Neural cell (in vitro differentiated cells): ENCODE results near the gene C2orf42. TPM values are rescaled to one million over a fixed set of nuclear protein-coding genes. Genes with fewer than 3 reads are reported as not detected.
A peak's percentile ranks its signal among the peaks of the same experiment; 100 is the strongest.
"Not testable (repeated sequence)": the region's sequence is repeated elsewhere in the genome, so short reads cannot be mapped to it uniquely, and the experiment has no call there.

Source experiments
- H2AFZ ChIP-seq: fragments of 200-600, 300-800 bp; sonication (generic), shearing (Covaris generic); 2 replicates; pipeline ENCODE4 v1.6.0; 2014; ENCODE audit warnings: low read depth, mild to moderate bottlenecking, antibody characterized with exemption, low read length, moderate library complexity
- H3F3A ChIP-seq: fragments of 200-600 bp; shearing (Covaris generic); 2 replicates; pipeline ENCODE4 v1.6.1; 2016; ENCODE audit warnings: mild to moderate bottlenecking, moderate library complexity, mixed read lengths, antibody characterized with exemption, low read length; ENCODE audit not compliant: insufficient read depth, poor library complexity, severe bottlenecking
- H3K27ac ChIP-seq: fragments of 200-600, 300-800 bp; sonication (generic), shearing (Covaris generic); 2 replicates; pipeline ENCODE4 v1.5.1; 2014; ENCODE audit warnings: mild to moderate bottlenecking, low read length, moderate library complexity
- H3K27me3 ChIP-seq: fragments of 300-800, 200-600 bp; sonication (generic), shearing (Covaris generic); 2 replicates; pipeline ENCODE4 v1.6.0; 2014; ENCODE audit warnings: mild to moderate bottlenecking, low read depth, low read length, moderate library complexity; ENCODE audit not compliant: insufficient read depth
- H3K36me3 ChIP-seq: fragments of 300-800, 200-600 bp; sonication (generic), shearing (Covaris generic); 2 replicates; pipeline ENCODE4 v1.5.1; 2014; ENCODE audit warnings: mild to moderate bottlenecking, antibody characterized with exemption, low read length, moderate library complexity; ENCODE audit not compliant: insufficient read depth
- H3K4me2 ChIP-seq: fragments of 300-800, 200-600 bp; sonication (generic), shearing (Covaris generic); 2 replicates; pipeline ENCODE4 v1.6.0; 2014; ENCODE audit warnings: mild to moderate bottlenecking, low read length
- H3K4me3 ChIP-seq: fragments of 300-800, 200-600 bp; sonication (generic), shearing (Covaris generic); 2 replicates; pipeline ENCODE4 v1.5.1; 2014; ENCODE audit warnings: mild to moderate bottlenecking, low read length, moderate library complexity
- H3K79me2 ChIP-seq: fragments of 200-600 bp; shearing (Covaris generic); replicated peaks from 2 replicates; pipeline ENCODE4 v1.6.0; 2014; ENCODE audit warnings: mild to moderate bottlenecking, low read length, moderate library complexity; ENCODE audit not compliant: insufficient read depth
- H3K9ac ChIP-seq: fragments of 300-800, 200-600 bp; sonication (generic), shearing (Covaris generic); 2 replicates; pipeline ENCODE4 v1.6.1; 2016; ENCODE audit warnings: mild to moderate bottlenecking, low read length, mixed read lengths
- H3K9me2 ChIP-seq: fragments of 200-600 bp; shearing (Covaris generic); 2 replicates; pipeline ENCODE4 v1.6.1; 2016; ENCODE audit warnings: mild to moderate bottlenecking, low read length, mixed read lengths; ENCODE audit not compliant: insufficient read depth
- H3K9me3 ChIP-seq: fragments of 200-600, 300-800 bp; sonication (generic), shearing (Covaris generic); 2 replicates; pipeline ENCODE4 v1.6.1; 2016; ENCODE audit warnings: mild to moderate bottlenecking, mixed run types, low read length, moderate library complexity, mixed read lengths
- H4K20me1 ChIP-seq: fragments of 200-600 bp; shearing (Covaris generic); 2 replicates; pipeline ENCODE4 v1.6.1; 2016; ENCODE audit warnings: mild to moderate bottlenecking, mixed run types; ENCODE audit not compliant: insufficient read depth
- EP300 ChIP-seq: fragments of 450-650 bp; conservative IDR thresholded peaks from 2 replicates; pipeline ENCODE4 v1.6.1; 2014; ENCODE audit warnings: antibody characterized with exemption, mild to moderate bottlenecking, moderate library complexity; ENCODE audit not compliant: poor library complexity, severe bottlenecking
- EZH2 ChIP-seq: fragments of 200-600, 300-800 bp; shearing (Covaris generic), sonication (generic); IDR thresholded peaks from 2 replicates; pipeline ENCODE4 v1.6.1; 2014; ENCODE audit warnings: antibody characterized with exemption, low read length, borderline replicate concordance, mild to moderate bottlenecking; ENCODE audit not compliant: insufficient read depth, poor library complexity, severe bottlenecking
- MXI1 ChIP-seq: fragments of 450-650 bp; conservative IDR thresholded peaks from 2 replicates; pipeline ENCODE4 v1.6.1; 2014; ENCODE audit warnings: antibody characterized with exemption, mild to moderate bottlenecking; ENCODE audit not compliant: poor library complexity, severe bottlenecking
- RAD21 ChIP-seq: fragments of 450-650 bp; conservative IDR thresholded peaks from 2 replicates; pipeline ENCODE4 v1.6.1; 2014; ENCODE audit warnings: antibody characterized with exemption, mild to moderate bottlenecking, moderate library complexity
- SMC3 ChIP-seq: fragments of 450-650 bp; conservative IDR thresholded peaks from 2 replicates; pipeline ENCODE4 v1.6.1; 2014; ENCODE audit warnings: antibody characterized with exemption, mild to moderate bottlenecking, moderate library complexity; ENCODE audit not compliant: poor library complexity
- TAF1 ChIP-seq: IDR thresholded peaks from 2 replicates; pipeline ENCODE4 v1.6.1; 2012; ENCODE audit warnings: low read depth
- polyA plus RNA-seq: library from polyadenylated mRNA; depleted of rRNA; stranded (reverse); fragments of >200 nt; gene quantifications from 2 replicates; pipeline ENCODE4 v1.2.3, GENCODE V29; 2014
- TF ChIP-seq, protein P1 (sequence below): IDR thresholded peaks from 2 replicates; pipeline ENCODE4 v1.6.1; 2012; ENCODE audit warnings: borderline replicate concordance

The C2orf42 gene
- polyA plus RNA-seq, 1 donor from 2014 or later: 14.4 TPM

- no peaks in the 10 kb centered on the region for H4K20me1 ChIP-seq
- H3K36me3 ChIP-seq: no peaks in the 10 kb centered on the region
- H3K27me3 ChIP-seq: no peaks in the 10 kb centered on the region
- H3K79me2 ChIP-seq: no peaks in the 10 kb centered on the region
- H3K27ac ChIP-seq: peak overlapping the region; percentile 97
- H3K9ac ChIP-seq: peak overlapping the region; percentile 95
- no peaks in the 10 kb centered on the region for H3F3A ChIP-seq
- no peak overlapping the region for H3K4me2 ChIP-seq
- H3K4me3 ChIP-seq: peak overlapping the region; percentile 83
- no peaks in the 10 kb centered on the region for H3K9me2 ChIP-seq
- peak overlapping the region; percentile 90 for H2AFZ ChIP-seq
- TF ChIP-seq RAD21 (no peak), TAF1 (no peak), EZH2 (no peak), MXI1 (no peak), EP300 (no peak), SMC3 (no peak)
- TF ChIP-seq, protein P1, sequence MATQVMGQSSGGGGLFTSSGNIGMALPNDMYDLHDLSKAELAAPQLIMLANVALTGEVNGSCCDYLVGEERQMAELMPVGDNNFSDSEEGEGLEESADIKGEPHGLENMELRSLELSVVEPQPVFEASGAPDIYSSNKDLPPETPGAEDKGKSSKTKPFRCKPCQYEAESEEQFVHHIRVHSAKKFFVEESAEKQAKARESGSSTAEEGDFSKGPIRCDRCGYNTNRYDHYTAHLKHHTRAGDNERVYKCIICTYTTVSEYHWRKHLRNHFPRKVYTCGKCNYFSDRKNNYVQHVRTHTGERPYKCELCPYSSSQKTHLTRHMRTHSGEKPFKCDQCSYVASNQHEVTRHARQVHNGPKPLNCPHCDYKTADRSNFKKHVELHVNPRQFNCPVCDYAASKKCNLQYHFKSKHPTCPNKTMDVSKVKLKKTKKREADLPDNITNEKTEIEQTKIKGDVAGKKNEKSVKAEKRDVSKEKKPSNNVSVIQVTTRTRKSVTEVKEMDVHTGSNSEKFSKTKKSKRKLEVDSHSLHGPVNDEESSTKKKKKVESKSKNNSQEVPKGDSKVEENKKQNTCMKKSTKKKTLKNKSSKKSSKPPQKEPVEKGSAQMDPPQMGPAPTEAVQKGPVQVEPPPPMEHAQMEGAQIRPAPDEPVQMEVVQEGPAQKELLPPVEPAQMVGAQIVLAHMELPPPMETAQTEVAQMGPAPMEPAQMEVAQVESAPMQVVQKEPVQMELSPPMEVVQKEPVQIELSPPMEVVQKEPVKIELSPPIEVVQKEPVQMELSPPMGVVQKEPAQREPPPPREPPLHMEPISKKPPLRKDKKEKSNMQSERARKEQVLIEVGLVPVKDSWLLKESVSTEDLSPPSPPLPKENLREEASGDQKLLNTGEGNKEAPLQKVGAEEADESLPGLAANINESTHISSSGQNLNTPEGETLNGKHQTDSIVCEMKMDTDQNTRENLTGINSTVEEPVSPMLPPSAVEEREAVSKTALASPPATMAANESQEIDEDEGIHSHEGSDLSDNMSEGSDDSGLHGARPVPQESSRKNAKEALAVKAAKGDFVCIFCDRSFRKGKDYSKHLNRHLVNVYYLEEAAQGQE: no peak
- H3K9me3 ChIP-seq: no peaks in the 10 kb centered on the region
These were observed 471 bp upstream of the C2orf42 start for GRCh38 chr2:70191244-70191735.

DNA sequence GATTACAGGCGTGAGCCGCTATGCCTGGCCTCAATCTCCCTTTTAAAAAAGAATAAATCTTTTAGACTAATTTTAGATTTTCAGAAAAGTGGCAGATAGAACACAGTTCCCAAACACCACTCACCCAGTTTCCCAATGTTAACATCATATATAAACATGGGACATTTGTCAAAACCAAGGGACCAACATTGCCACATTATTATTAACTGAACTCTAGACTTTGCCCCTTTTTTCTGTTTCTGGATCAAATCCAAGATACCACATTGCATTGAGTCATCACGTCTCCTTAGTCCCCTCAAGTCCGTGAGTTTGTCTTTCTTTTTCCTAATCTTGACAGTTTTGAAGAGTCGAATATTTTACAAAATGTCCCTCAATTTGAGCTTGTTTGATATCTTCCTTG lies 2.4 kb downstream of the C2orf42 start:
- H3K4me2 ChIP-seq: no peak overlapping the region
- no peak overlapping the region for H2AFZ ChIP-seq
- no peaks in the 10 kb centered on the region for H3K36me3 ChIP-seq
- H3K9ac ChIP-seq: no peak overlapping the region
- H3K27me3 ChIP-seq: no peaks in the 10 kb centered on the region
- H3K79me2 ChIP-seq: no peaks in the 10 kb centered on the region
- no peaks in the 10 kb centered on the region for H3F3A ChIP-seq
- H3K4me3 ChIP-seq: no peak overlapping the region
- H4K20me1 ChIP-seq: no peaks in the 10 kb centered on the region
- TF ChIP-seq EP300: no peak
- no peak for TF ChIP-seq TAF1
- H3K9me3 ChIP-seq: no peaks in the 10 kb centered on the region
- no peak overlapping the region for H3K27ac ChIP-seq
- no peaks in the 10 kb centered on the region for H3K9me2 ChIP-seq

GRCh38 chr2:70187170-70187569 lies 3.6 kb downstream of the C2orf42 start:
- H3K27ac ChIP-seq, H3K4me3 ChIP-seq, H3K36me3 ChIP-seq, H3K9ac ChIP-seq, H3K9me2 ChIP-seq, H3K4me2 ChIP-seq, H3K9me3 ChIP-seq, H2AFZ ChIP-seq, H4K20me1 ChIP-seq, H3K79me2 ChIP-seq, H3K27me3 ChIP-seq, H3F3A ChIP-seq: not testable (repeated sequence)
